ENCODE measurements around the gene HLA-DQB1.

GRCh38 chr6:32689531-32690501 lies 23.4 kb upstream of the HLA-DQB1 start:
- TF ChIP-seq CTCF (conservative IDR thresholded peaks at IDR 0.05 in 1 of 2, IDR thresholded peaks at IDR 0.05 in 1 of 2; ENCODE audit: low read depth in 1 of 2, low read length in 2 of 2) (no peak), EZH2 (IDR thresholded peaks at IDR 0.05; ENCODE audit: low read length, missing control alignments) (no peak)

All from fibroblast of lung (primary cell).